HEK293 (cell line): ENCODE measurements around the gene SLC6A2.

ENCODE experiments used
- CTCF ChIA-PET: fragments of 350-600 bp; formaldehyde crosslinking; extraction: SDS; loops from one replicate; lab custom pipeline; 2021; ENCODE audit warnings: antibody characterized with exemption; lab: Yijun Ruan, JAX
- POLR2A ChIA-PET: fragments of 300-600 bp; formaldehyde crosslinking; extraction: SDS; loops from one replicate; lab custom pipeline; 2020; ENCODE audit warnings: antibody characterized with exemption, inconsistent platforms; lab: Yijun Ruan, JAX
- H3K27ac ChIP-seq: fragments of 200-500 bp; sonication (Bioruptor generic); 2 replicates; pipeline ENCODE4 v1.5.1; 2014; ENCODE audit warnings: low read depth, low read length, control low read depth, inconsistent platforms; ENCODE audit errors: extremely low read depth
- H3K36me3 ChIP-seq, 2 experiments: fragments of 200-500 bp in 1 of 2; sonication (Bioruptor generic) in 1 of 2; 1 replicate in 1 of 2; 2 replicates in 1 of 2; pipeline ENCODE4 v1.5.1; 2014 to 2017; ENCODE audit warnings: inconsistent platforms in 2 of 2, low read length in 2 of 2; ENCODE audit not compliant: control insufficient read depth in 2 of 2, insufficient read depth in 1 of 2
- H3K4me1 ChIP-seq: fragments of 200-500 bp; sonication (Bioruptor generic); 2 replicates; pipeline ENCODE4 v1.5.1; 2014; ENCODE audit warnings: mild to moderate bottlenecking, low read length, inconsistent platforms; ENCODE audit not compliant: control insufficient read depth, insufficient read depth
- H3K4me3 ChIP-seq: 2 replicates; pipeline ENCODE4 v1.5.1; 2011; ENCODE audit warnings: low read depth, mild to moderate bottlenecking, control low read depth, low read length, moderate library complexity
- H3K9me3 ChIP-seq: fragments of 200-500 bp; sonication (Bioruptor generic); 2 replicates; pipeline ENCODE4 v1.5.1; 2014; ENCODE audit warnings: low read depth, low read length, inconsistent platforms; ENCODE audit not compliant: control insufficient read depth, insufficient read depth
- KLF16 ChIP-seq: fragments of 450-650 bp; formaldehyde crosslinking; IDR thresholded peaks from 2 replicates; pipeline ENCODE4 v1.5.1; 2017; ENCODE audit warnings: missing biosample characterization, missing genetic modification characterization
- PRDM1 ChIP-seq: fragments of 450-650 bp; formaldehyde crosslinking; IDR thresholded peaks from 2 replicates; pipeline ENCODE4; 2016; ENCODE audit warnings: missing biosample characterization, missing genetic modification characterization
- ZBTB11 ChIP-seq: fragments of 450-650 bp; formaldehyde crosslinking; conservative IDR thresholded peaks from 2 replicates; pipeline ENCODE4 v1.5.1; 2016; ENCODE audit warnings: low read depth, missing biosample characterization, missing genetic modification characterization
- ZBTB48 ChIP-seq: fragments of 450-650 bp; formaldehyde crosslinking; IDR thresholded peaks from 2 replicates; pipeline ENCODE4 v1.5.1; 2016; ENCODE audit warnings: missing biosample characterization, missing genetic modification characterization
- ZNF140 ChIP-seq: fragments of 450-650 bp; formaldehyde crosslinking; IDR thresholded peaks from 2 replicates; pipeline ENCODE4 v1.5.1; 2016; ENCODE audit warnings: missing biosample characterization, missing genetic modification characterization
- ZNF16 ChIP-seq: fragments of 450-650 bp; formaldehyde crosslinking; IDR thresholded peaks from 2 replicates; pipeline ENCODE4 v1.5.1; 2016; ENCODE audit warnings: low read depth, missing biosample characterization, missing genetic modification characterization
- ZNF221 ChIP-seq: fragments of 450-650 bp; formaldehyde crosslinking; IDR thresholded peaks from 2 replicates; pipeline ENCODE4 v1.5.1; 2017; ENCODE audit warnings: missing biosample characterization, missing genetic modification characterization, borderline replicate concordance
- ZNF24 ChIP-seq: fragments of 450-650 bp; formaldehyde crosslinking; IDR thresholded peaks from 2 replicates; pipeline ENCODE4 v1.5.1; 2016; ENCODE audit warnings: missing biosample characterization, missing genetic modification characterization
- ZNF248 ChIP-seq: fragments of 450-650 bp; formaldehyde crosslinking; IDR thresholded peaks from 2 replicates; pipeline ENCODE4 v1.5.1; 2017; ENCODE audit warnings: missing biosample characterization, missing genetic modification characterization
- ZNF280C ChIP-seq: fragments of 450-650 bp; formaldehyde crosslinking; IDR thresholded peaks from 2 replicates; pipeline ENCODE4 v1.5.1; 2016; ENCODE audit warnings: missing biosample characterization, missing genetic modification characterization
- ZNF302 ChIP-seq: fragments of 450-650 bp; formaldehyde crosslinking; IDR thresholded peaks from 2 replicates; pipeline ENCODE4 v1.5.1; 2016; ENCODE audit warnings: missing biosample characterization, missing genetic modification characterization, low read depth
- ZNF350 ChIP-seq: fragments of 450-650 bp; formaldehyde crosslinking; IDR thresholded peaks from 2 replicates; pipeline ENCODE4 v1.5.0; 2017; ENCODE audit warnings: missing biosample characterization, mild to moderate bottlenecking, missing genetic modification characterization
- ZNF398 ChIP-seq: fragments of 450-650 bp; formaldehyde crosslinking; IDR thresholded peaks from 2 replicates; pipeline ENCODE4 v1.5.1; 2017; ENCODE audit warnings: missing biosample characterization, missing genetic modification characterization
- ZNF404 ChIP-seq: fragments of 450-650 bp; formaldehyde crosslinking; IDR thresholded peaks from 2 replicates; pipeline ENCODE4 v1.5.1; 2017; ENCODE audit warnings: missing biosample characterization, missing genetic modification characterization
- ZNF514 ChIP-seq: fragments of 450-650 bp; formaldehyde crosslinking; IDR thresholded peaks from 2 replicates; pipeline ENCODE4 v1.5.1; 2016; ENCODE audit warnings: missing biosample characterization, missing genetic modification characterization
- ZNF521 ChIP-seq: fragments of 450-650 bp; formaldehyde crosslinking; IDR thresholded peaks from 2 replicates; pipeline ENCODE4 v1.5.1; 2017; ENCODE audit warnings: missing biosample characterization, mild to moderate bottlenecking, missing genetic modification characterization
- ZNF660 ChIP-seq: fragments of 450-650 bp; IDR thresholded peaks from 2 replicates; pipeline ENCODE4 v1.5.1; 2018; ENCODE audit warnings: missing biosample characterization, mild to moderate bottlenecking, missing genetic modification characterization
- ZNF776 ChIP-seq: fragments of 450-650 bp; formaldehyde crosslinking; IDR thresholded peaks from 2 replicates; pipeline ENCODE4 v1.5.0; 2017; ENCODE audit warnings: missing biosample characterization, missing genetic modification characterization, borderline replicate concordance
- ZNF830 ChIP-seq: fragments of 450-650 bp; IDR thresholded peaks from 2 replicates; pipeline ENCODE4 v1.5.0; 2018; ENCODE audit warnings: missing biosample characterization, missing genetic modification characterization, low read depth, mild to moderate bottlenecking, moderate library complexity
- TF ChIP-seq, protein P1 (sequence below): fragments of 450-650 bp; formaldehyde crosslinking; IDR thresholded peaks from 2 replicates; pipeline ENCODE4 v1.5.1; 2016; ENCODE audit warnings: missing biosample characterization, missing genetic modification characterization
- TF ChIP-seq, protein P2 (sequence below): fragments of 450-650 bp; formaldehyde crosslinking; IDR thresholded peaks from 2 replicates; pipeline ENCODE4 v1.5.1; 2017; ENCODE audit warnings: missing biosample characterization, mild to moderate bottlenecking, missing genetic modification characterization, moderate library complexity

The SLC6A2 gene

GRCh38 chr16:55687802-55688201, 32.0 kb downstream of the SLC6A2 start:
- POLR2A ChIA-PET = no interaction called here
- H3K9me3 ChIP-seq = no peaks in the 10 kb centered on the region
- H3K36me3 ChIP-seq = no peaks in the 10 kb centered on the region
- TF ChIP-seq ZNF776 (tag by site-specific recombination) (no peak), ZBTB11 (tag by site-specific recombination) (0 out of 2 replicates have a peak, but pooled peaks have one; percentile 40), ZNF830 (tag by site-specific recombination) (no peak)
- TF ChIP-seq, protein P1, sequence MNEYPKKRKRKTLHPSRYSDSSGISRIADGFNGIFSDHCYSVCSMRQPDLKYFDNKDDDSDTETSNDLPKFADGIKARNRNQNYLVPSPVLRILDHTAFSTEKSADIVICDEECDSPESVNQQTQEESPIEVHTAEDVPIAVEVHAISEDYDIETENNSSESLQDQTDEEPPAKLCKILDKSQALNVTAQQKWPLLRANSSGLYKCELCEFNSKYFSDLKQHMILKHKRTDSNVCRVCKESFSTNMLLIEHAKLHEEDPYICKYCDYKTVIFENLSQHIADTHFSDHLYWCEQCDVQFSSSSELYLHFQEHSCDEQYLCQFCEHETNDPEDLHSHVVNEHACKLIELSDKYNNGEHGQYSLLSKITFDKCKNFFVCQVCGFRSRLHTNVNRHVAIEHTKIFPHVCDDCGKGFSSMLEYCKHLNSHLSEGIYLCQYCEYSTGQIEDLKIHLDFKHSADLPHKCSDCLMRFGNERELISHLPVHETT = no peak
- CTCF ChIA-PET = interaction anchor here (0.7 to 1.2 kb wide), 4 partner anchors 9 to 223 kb away, joined by 3 to 6 read pairs (median 4); no protein-coding TSS in a partner anchor
- H3K27ac ChIP-seq = no peak overlapping the region
- H3K4me3 ChIP-seq = no peak overlapping the region
- H3K4me1 ChIP-seq = no peaks in the 10 kb centered on the region

DNA sequence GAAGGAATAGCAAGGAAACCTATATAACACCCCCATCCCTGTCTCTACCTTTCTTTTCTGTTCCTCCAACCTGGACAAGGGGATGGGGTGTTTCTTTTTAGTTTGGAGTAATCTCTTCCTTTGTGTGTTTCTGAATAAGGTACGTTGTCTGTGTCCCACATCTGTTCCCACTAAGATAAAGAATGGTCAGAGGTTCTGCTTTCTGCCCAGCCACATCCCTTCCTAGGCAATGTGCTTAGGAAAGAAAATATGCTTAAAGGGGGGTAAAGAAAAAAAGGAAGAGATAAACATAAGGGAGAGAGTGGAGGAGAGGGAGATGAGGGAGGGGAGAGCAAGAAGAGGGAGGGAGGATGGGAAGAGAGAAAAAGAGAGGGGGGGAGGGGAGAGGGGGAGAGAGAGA, 35.1 kb downstream of the SLC6A2 start:
- Histone ChIP-seq H3K9me3 (no peaks in the 10 kb centered on the region), H3K36me3 (no peaks in the 10 kb centered on the region), H3K4me3 (no peak overlapping the region), H3K27ac (no peak overlapping the region), H3K4me1 (no peaks in the 10 kb centered on the region)
- POLR2A ChIA-PET = no interaction called here
- CTCF ChIA-PET = interaction anchor here (1.3 to 1.6 kb wide), 2 partner anchors 11 to 13 kb away, joined by 4 to 6 read pairs; no protein-coding TSS in a partner anchor
- TF ChIP-seq ZNF221 (tag by site-specific recombination) = no peak
- no peak for TF ChIP-seq ZNF24
- TF ChIP-seq ZNF660 (tag by site-specific recombination) = no peak
- no peak for TF ChIP-seq ZNF248 (tag by site-specific recombination)
- TF ChIP-seq ZNF140 (tag by site-specific recombination) = no peak

GRCh38 chr16:55691771-55692170, 36.0 kb downstream of the SLC6A2 start:
- Histone ChIP-seq H3K4me3 (no peak overlapping the region), H3K27ac (no peak overlapping the region), H3K36me3 (no peaks in the 10 kb centered on the region), H3K4me1 (no peaks in the 10 kb centered on the region), H3K9me3 (no peaks in the 10 kb centered on the region)
- ChIA-PET CTCF (no interaction called here), POLR2A (no interaction called here)
- TF ChIP-seq ZBTB48 (tag by site-specific recombination) (no peak), ZNF398 (no peak), ZNF302 (tag by site-specific recombination) (no peak), ZNF280C (no peak), ZNF404 (tag by site-specific recombination) (no peak), ZNF514 (no peak), KLF16 (tag by site-specific recombination) (no peak), ZNF350 (tag by site-specific recombination) (no peak), PRDM1 (tag by site-specific recombination) (no peak), ZNF16 (tag by site-specific recombination) (no peak), ZNF521 (tag by site-specific recombination) (no peak)
- TF ChIP-seq, protein P2, sequence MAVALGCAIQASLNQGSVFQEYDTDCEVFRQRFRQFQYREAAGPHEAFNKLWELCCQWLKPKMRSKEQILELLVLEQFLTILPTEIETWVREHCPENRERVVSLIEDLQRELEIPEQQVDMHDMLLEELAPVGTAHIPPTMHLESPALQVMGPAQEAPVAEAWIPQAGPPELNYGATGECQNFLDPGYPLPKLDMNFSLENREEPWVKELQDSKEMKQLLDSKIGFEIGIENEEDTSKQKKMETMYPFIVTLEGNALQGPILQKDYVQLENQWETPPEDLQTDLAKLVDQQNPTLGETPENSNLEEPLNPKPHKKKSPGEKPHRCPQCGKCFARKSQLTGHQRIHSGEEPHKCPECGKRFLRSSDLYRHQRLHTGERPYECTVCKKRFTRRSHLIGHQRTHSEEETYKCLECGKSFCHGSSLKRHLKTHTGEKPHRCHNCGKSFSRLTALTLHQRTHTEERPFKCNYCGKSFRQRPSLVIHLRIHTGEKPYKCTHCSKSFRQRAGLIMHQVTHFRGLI = no peak
